HG03558 (cell line): ENCODE results near the gene ZDHHC20.

Source experiments
- ATAC-seq: cut with Tn5 transposase; IDR thresholded peaks from one replicate; pipeline ENCODE4 v1.9.1; 2021; ENCODE audit warnings: moderate number of reproducible peaks; ENCODE audit not compliant: unreplicated experiment; ENCODE audit errors: extremely low read depth

The ZDHHC20 gene

GRCh38 chr13:21364916-21365315 lies 94.2 kb downstream of the ZDHHC20 start:
- ATAC-seq: no peak

GRCh38 chr13:21364357-21364756 lies 94.7 kb downstream of the ZDHHC20 start:
- ATAC-seq: no peak

DNA sequence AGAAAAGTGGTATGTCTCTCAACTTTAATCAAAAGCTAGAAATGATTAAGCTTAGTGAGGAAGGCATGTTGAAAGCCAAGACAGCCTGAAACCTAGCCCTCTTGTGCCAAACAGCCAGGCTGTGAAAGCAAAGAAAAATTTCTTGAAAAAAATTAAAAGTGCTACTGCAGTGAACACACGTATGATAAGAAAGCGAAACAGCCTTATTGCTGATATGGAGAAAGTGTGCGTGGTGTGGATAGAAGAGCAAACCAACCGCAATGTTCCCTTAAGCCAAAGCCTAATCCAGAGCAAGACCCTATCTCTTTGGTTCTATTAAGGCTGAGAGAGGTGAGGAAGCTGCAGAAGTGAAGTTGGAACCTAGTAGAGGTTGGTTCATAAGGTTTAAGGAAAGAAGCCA lies 96.4 kb downstream of the ZDHHC20 start:
- ATAC-seq: no peak

DNA sequence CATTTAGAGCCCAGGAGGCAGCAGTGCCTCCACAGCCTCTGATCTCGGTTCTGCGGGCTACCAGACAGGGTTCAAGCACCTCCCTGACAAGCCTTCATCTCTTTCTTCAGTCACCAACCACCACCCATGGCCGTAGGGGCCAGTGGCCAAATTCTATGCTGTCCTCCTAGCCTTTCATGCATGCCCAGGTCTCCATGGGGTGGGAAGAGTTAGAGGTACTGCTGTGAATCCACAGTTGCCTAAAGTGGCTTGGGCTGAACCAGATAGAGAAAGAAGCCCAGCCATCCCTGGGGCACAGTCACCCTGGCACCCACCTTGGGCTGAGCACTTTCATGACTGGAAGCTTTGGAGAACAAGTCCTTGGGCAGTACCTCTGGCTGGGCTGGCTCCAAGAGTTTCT lies 97.4 kb downstream of the ZDHHC20 start:
- no peak for ATAC-seq

DNA sequence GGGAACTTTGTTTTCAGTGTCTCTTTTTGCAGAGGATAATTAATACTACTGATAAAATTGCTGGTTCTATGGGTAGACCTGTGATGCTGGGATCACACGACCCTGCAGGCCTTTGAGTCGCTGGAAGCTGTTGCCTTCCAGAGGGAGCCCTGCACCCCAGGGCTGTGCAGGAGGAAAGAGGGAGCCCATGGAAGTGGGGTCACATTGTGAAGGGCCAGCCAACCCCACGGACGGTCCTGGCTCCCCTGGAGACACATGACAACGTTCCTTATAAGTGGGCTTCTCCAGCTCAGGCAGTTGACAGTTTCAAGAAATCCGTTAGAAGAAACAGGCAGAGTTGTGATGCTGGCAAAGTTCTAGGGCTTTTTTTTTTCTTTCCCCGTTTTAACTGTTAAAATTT lies 98.0 kb downstream of the ZDHHC20 start:
- ATAC-seq: no peak

DNA sequence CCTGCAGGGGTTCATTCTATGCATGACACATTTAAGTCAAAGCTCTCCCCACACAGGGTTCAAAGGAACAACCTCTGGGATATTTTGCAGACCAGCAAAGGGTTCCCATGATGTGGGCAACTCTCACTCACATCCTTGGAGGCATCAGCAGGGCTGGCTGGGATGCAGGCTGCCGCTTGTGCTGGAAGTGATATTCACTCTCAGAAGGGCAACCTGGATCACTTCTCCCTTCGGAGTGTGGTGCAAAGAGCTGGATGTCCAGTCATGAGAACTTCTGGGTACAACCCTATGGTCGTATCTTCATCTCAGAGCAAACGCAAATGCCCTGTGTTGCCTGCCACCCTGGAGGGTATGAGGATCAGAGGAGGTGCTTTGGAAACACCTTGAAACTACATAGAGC lies 98.6 kb downstream of the ZDHHC20 start:
- ATAC-seq: no peak

DNA sequence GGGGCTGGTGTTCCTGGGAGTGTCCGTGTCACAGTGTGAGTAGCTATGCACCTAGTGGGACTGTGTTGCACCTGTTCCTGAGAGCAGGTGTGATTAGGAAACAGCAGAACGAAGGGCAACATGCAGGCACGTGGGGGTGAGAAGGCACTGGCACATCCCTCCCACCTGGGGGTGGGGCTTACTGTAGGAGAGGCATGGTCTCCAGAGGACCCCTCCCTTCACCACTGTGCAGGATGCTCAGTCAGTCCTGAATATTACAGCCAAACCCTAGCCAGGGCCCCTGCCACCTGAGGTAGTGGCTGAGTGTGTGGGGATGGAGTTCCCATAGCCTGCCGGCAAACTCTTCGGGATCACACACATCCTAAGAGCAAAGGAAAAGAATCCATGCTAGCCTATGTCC lies 99.2 kb downstream of the ZDHHC20 start:
- no peak for ATAC-seq

GRCh38 chr13:21355304-21355703 lies 103.8 kb downstream of the ZDHHC20 start:
- no peak for ATAC-seq

GRCh38 chr13:21354721-21355120 lies 104.4 kb downstream of the ZDHHC20 start:
- no peak for ATAC-seq

DNA sequence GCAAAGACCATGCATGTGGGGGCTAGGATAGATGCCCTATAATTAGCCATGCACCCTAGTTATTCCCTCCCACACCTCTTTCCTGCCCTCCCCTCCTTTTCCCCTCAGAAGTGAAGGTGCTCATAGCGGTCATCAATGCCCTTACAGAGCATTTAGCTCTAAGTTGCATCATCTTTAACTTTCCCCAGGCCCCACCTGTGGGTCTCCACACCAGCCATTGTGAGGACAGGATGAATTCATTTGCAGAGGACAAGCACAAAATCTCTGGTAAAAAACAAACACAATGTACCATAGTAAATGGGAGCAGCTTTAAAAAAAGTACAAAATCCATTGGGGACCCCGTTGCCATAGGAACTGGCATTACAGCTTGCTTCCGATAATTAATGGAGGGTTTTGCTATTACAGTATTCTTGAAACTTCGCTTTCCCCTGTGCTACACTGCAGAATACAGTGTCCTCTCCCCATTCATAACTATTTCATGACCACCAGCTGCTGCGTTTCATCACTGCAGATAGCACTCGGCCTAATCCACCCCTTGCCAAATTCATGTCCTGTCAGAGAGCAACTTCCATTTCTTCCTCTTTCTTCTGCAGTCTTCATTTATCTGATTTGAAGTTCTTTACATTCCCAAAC lies 110.5 kb downstream of the ZDHHC20 start:
- no peak for ATAC-seq

- no peak for ATAC-seq
Observed at GRCh38 chr13:21347753-21348318, 111.3 kb downstream of the ZDHHC20 start.

DNA sequence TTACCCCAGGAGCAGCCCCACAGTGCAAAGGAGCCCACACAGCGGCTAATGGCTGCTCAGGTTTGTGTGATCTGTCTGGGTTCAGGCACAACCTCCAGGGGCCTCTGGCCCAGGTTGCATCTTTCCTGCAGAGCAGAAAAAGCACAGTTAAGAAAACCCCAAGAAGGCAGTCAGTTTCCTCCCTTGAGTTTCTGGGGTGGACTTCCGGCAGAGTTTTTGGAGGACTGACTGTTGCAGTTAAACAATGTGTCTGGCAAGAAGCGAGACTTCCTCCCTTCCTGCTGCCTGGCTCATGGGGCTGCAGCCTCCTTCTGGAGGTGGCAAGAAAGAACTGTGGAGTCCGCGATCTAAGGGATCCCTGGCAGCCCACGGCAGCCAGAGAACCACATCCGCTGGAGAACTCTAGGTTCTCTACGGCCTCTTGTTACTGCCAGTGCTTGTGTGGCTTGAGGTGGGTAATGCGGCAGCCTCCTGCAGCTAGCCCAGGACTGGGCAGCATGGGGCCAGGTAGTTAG lies 114.4 kb downstream of the ZDHHC20 start:
- no peak for ATAC-seq

DNA sequence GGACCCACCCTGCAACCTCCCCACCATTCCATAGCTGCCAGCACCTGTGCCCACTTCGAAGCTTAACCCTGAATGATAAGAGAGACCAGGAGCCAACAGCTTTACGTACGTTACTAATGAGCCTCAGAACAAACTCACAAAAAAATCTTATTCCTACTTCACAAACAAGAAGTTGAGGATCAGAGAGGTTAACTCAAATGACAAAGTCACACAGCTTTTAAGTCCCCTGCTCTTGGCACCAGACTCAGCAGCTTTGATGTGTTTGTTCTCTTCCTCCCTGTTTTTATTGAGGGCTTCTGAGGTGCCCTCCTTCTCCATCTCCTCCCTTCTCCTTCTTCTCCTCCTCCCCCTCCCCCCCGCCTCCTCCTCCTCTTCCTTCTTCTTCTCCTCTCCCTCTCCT lies 115.4 kb downstream of the ZDHHC20 start:
- ATAC-seq: no peak

DNA sequence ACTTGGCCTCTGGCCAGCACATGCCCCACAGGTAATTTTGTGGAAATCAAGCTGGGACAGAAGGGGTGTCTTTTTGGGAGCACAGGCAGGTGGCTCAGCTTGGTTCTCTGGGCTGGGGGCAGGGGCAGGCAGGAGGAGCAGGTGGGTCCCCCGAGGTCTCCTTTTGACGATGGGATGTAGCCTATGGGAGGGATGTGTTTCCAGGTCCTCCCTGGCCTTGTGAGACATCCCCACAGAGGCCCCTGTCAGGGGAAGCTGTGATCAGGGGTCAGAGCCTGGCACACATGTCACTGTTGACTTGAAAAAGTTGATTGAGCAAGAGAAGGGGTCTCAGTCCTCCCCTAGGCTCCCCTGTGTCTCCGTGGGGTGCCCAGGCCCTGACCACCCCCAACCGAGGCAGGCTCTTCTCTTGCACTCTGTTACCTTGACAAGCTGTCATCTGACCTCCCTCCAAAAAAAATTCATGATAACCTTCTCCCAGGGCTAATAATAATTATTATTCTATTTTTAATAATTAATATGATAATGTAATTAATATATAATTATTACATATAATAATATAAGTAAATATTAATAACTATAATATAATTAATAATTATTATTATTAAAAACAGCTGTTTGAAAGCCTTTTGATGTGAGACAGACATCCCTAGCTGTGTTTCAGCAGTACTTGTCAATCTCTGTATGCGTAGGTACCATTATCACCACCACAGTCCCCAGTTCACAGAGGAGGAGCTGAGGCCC lies 116.2 kb downstream of the ZDHHC20 start:
- ATAC-seq: no peak

DNA sequence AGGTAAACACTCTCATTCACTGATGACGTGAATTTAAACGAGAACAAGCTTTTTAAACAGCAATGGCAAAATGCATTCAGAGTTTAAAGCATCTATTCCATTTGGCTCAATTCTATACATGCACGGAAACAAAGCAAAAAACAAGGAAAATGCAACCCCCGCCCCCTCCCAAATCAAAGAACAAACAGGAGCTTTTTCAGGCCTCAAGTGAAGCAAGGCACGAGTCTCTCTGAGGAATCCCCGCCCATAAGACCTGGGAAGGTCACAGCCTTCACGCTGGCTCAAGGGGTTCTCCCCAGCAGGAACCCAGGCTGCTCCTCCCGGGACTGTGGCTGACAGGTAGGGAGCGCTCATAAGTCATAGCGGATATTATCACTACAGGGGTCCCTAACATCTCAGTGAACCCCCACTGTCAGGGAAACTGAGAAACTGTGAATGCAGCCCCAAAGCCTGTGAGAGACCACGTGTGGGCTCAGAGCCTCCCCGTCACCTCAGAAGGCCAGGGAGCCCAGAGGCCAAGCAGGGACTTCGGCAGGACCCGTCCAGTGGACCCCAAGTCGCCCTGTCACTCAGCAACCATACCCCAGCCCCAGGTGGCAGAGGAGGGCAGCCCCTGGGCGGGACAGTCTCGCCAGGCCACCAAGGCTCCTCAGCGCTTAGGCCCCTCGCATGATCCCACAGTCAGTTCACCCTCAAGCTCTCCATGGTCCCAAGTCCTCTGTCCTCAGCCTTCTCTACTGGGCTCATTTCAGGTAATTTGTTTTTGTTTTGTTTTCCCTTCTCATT lies 117.3 kb downstream of the ZDHHC20 start:
- ATAC-seq: no peak

GRCh38 chr13:21338639-21339278 lies 120.3 kb downstream of the ZDHHC20 start:
- ATAC-seq: no peak

- no peak for ATAC-seq
Observed at GRCh38 chr13:21338156-21338555, 120.9 kb downstream of the ZDHHC20 start.

DNA sequence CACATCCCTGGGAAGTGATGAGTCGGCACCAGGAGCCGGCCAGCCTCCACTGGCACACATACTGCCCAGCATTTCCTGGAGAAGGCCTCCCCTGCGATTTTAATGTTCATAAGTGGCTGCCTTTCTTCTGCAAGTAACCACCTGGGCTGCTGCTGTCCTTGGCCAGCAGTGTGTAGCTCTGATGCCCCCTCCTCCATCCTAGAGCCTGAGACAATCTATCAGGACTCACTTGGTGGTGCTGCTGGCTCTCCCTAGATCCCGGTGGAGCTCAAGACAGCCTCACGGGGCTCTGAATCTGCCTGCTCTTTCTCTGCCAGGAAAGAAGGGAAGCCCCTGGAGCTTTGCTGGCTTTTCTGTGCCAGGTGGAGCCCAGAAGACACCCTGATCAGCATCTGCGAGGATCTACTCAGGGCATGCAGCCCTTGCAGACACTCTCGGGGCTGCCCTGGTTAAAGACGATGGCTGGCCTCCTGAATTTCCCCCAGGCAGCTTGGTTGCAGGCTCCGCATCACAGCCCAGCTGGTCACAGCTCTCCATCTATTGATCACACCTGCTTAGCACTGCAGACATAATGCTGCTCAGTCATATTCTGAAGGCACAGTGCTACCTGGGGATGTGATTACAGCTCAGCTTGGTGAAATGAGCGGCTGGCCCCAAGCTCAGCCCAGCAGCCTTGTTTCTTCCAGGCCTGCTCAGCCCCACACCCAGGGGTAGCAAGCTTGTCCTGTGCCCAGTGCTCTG lies 122.3 kb downstream of the ZDHHC20 start:
- no peak for ATAC-seq

- no peak for ATAC-seq
Observed at GRCh38 chr13:21333186-21333585, 125.9 kb downstream of the ZDHHC20 start.
